ENCODE results near the gene MAGI3.

GRCh38 chr1:113660088-113660487 lies 269.8 kb downstream of the MAGI3 start:
- TF ChIP-seq CTCF (IDR thresholded peaks at IDR 0.05) (no peak), POLR2A (IDR thresholded peaks at IDR 0.05) (no peak), POLR2AphosphoS5 (IDR thresholded peaks at IDR 0.05) (no peak)
